WTC11 (cell line): ENCODE measurements around the gene YKT6. TPM values are rescaled to one million over a fixed set of nuclear protein-coding genes. Genes with fewer than 3 reads are reported as not detected.

Experiments
- ATAC-seq: fragments of 200-7000 bp; cut with Tn5 transposase; 2 replicates; pipeline ENCODE4 v1.10.0; 2021; ENCODE audit warnings: mild to moderate bottlenecking, moderate library complexity
- CTCF ChIA-PET: fragments of 300-600 bp; sonication (Branson Sonifier 250); formaldehyde crosslinking; loops from one replicate; lab custom pipeline; 2021; ENCODE audit warnings: antibody characterized with exemption; lab: Charles Lee
- POLR2A ChIA-PET: fragments of 350-600 bp; sonication (Branson Sonifier 250); formaldehyde crosslinking; loops from one replicate; lab custom pipeline; 2021; ENCODE audit warnings: antibody characterized with exemption; lab: Charles Lee
- DNase-seq: peaks from one replicate; pipeline ENCODE4 v3.0.0; 2021; ENCODE audit warnings: low spot score
- H3K27ac Mint-ChIP-seq: 2 replicates; pipeline ENCODE4 v1.8.0; 2021; ENCODE audit warnings: mixed read lengths
- H3K27me3 Mint-ChIP-seq: 2 replicates; pipeline ENCODE4 v1.8.0; 2021; ENCODE audit warnings: low read depth, mild to moderate bottlenecking, moderate library complexity, mixed read lengths
- H3K36me3 Mint-ChIP-seq: 2 replicates; pipeline ENCODE4 v1.8.0; 2021; ENCODE audit warnings: mixed read lengths
- H3K4me1 Mint-ChIP-seq: 2 replicates; pipeline ENCODE4 v1.8.0; 2022; ENCODE audit warnings: mixed read lengths
- H3K4me3 Mint-ChIP-seq: 2 replicates; pipeline ENCODE4 v1.8.0; 2021; ENCODE audit warnings: mild to moderate bottlenecking, moderate library complexity, mixed read lengths
- H3K9me3 Mint-ChIP-seq: 2 replicates; pipeline ENCODE4 v1.8.0; 2021; ENCODE audit warnings: mixed read lengths
- CDX4 ChIP-seq: fragments of 250-450 bp; sonication (Bioruptor Pico); IDR thresholded peaks from 2 replicates; pipeline ENCODE4 v1.9.0; 2021; ENCODE audit warnings: moderate library complexity, mild to moderate bottlenecking, inconsistent platforms, borderline replicate concordance
- E2F5 ChIP-seq: sonication (generic); formaldehyde crosslinking; IDR thresholded peaks from 2 replicates; pipeline ENCODE4 v1.8.1; 2022; ENCODE audit warnings: mild to moderate bottlenecking, moderate library complexity, missing genetic modification reagents
- ESRRA ChIP-seq: sonication (generic); formaldehyde crosslinking; IDR thresholded peaks from 2 replicates; pipeline ENCODE4 v1.8.1; 2022; ENCODE audit warnings: mild to moderate bottlenecking, missing genetic modification reagents, borderline replicate concordance
- FOXJ3 ChIP-seq: sonication (generic); formaldehyde crosslinking; IDR thresholded peaks from 2 replicates; pipeline ENCODE4 v1.9.0; 2021; ENCODE audit warnings: missing genetic modification reagents, mild to moderate bottlenecking, borderline replicate concordance
- GABPB1 ChIP-seq: sonication (generic); formaldehyde crosslinking; IDR thresholded peaks from 2 replicates; pipeline ENCODE4 v1.8.1; 2023; ENCODE audit warnings: mild to moderate bottlenecking, missing genetic modification reagents
- HMGXB4 ChIP-seq: sonication (generic); formaldehyde crosslinking; IDR thresholded peaks from 2 replicates; pipeline ENCODE4 v1.8.1; 2023; ENCODE audit warnings: mild to moderate bottlenecking, moderate library complexity, missing genetic modification reagents
- JUN ChIP-seq: sonication (generic); formaldehyde crosslinking; IDR thresholded peaks from 2 replicates; pipeline ENCODE4 v1.8.0; 2023; ENCODE audit warnings: mild to moderate bottlenecking, missing genetic modification reagents
- KAT7 ChIP-seq: sonication (generic); formaldehyde crosslinking; IDR thresholded peaks from 2 replicates; pipeline ENCODE4 v1.8.1; 2023; ENCODE audit warnings: missing genetic modification reagents, mild to moderate bottlenecking, borderline replicate concordance
- MLX ChIP-seq: sonication (generic); formaldehyde crosslinking; IDR thresholded peaks from 2 replicates; pipeline ENCODE4 v1.8.1; 2023; ENCODE audit warnings: mild to moderate bottlenecking, missing genetic modification reagents, moderate library complexity
- MYBL2 ChIP-seq: sonication (generic); formaldehyde crosslinking; IDR thresholded peaks from 2 replicates; pipeline ENCODE4 v1.8.1; 2023; ENCODE audit warnings: mild to moderate bottlenecking, moderate library complexity, missing genetic modification reagents
- NR1H2 ChIP-seq: sonication (generic); formaldehyde crosslinking; IDR thresholded peaks from 2 replicates; pipeline ENCODE4 v1.9.0; 2021; ENCODE audit warnings: mild to moderate bottlenecking, moderate library complexity, missing genetic modification reagents
- NR3C1 ChIP-seq: sonication (generic); formaldehyde crosslinking; conservative IDR thresholded peaks from 2 replicates; pipeline ENCODE4 v1.8.1; 2023; ENCODE audit warnings: low read depth, mild to moderate bottlenecking, missing genetic modification reagents
- SOX15 ChIP-seq: fragments of 250-450 bp; sonication (Bioruptor Pico); IDR thresholded peaks from 2 replicates; pipeline ENCODE4 v1.9.0; 2021; ENCODE audit warnings: mild to moderate bottlenecking
- STAT6 ChIP-seq: sonication (generic); formaldehyde crosslinking; conservative IDR thresholded peaks from 2 replicates; pipeline ENCODE4 v1.8.1; 2023; ENCODE audit warnings: mild to moderate bottlenecking, low read depth, missing genetic modification reagents, moderate library complexity
- ZBTB43 ChIP-seq: sonication (generic); formaldehyde crosslinking; IDR thresholded peaks from 2 replicates; pipeline ENCODE4 v1.8.1; 2023; ENCODE audit warnings: mild to moderate bottlenecking, missing genetic modification reagents
- ZNF396 ChIP-seq: fragments of 250-450 bp; sonication (Bioruptor Pico); IDR thresholded peaks from 2 replicates; pipeline ENCODE4 v1.8.0; 2021; ENCODE audit warnings: mild to moderate bottlenecking, moderate library complexity, borderline replicate concordance
- total RNA-seq: library from RNA; stranded (reverse); gene quantifications from 3 replicates; pipeline ENCODE4 v1.2.3, GENCODE V29; 2021

Gene YKT6
- total RNA-seq, 1 experiment from 2014 or later = 102 TPM

GRCh38 chr7:44249639-44250234 lies 49.0 kb downstream of the YKT6 start:
- POLR2A ChIA-PET = no interaction called here
- Mint-ChIP-seq H3K4me1 (no peaks in the 10 kb centered on the region), H3K36me3 (no peaks in the 10 kb centered on the region), H3K27me3 (no peaks in the 10 kb centered on the region), H3K4me3 (no peak overlapping the region), H3K27ac (no peak overlapping the region), H3K9me3 (peaks cover 6% of the 10 kb centered on the region)
- ATAC-seq (no peak), DNase-seq (no peak)
- TF ChIP-seq ESRRA (no peak), HMGXB4 (CRISPR knock-in tag) (no peak), GABPB1 (CRISPR knock-in tag) (no peak), STAT6 (no peak), MLX (no peak), ZBTB43 (no peak), NR1H2 (CRISPR knock-in tag) (no peak), MYBL2 (CRISPR knock-in tag) (no peak), E2F5 (CRISPR knock-in tag) (no peak), SOX15 (no peak), KAT7 (no peak), NR3C1 (CRISPR knock-in tag) (no peak), JUN (CRISPR knock-in tag) (no peak), FOXJ3 (CRISPR knock-in tag) (no peak), CDX4 (no peak)
- CTCF ChIA-PET = interaction anchor here (0.8 to 1.4 kb wide), 2 partner anchors 9 to 36 kb away, joined by 3 to 4 read pairs; no protein-coding TSS in a partner anchor

- TF ChIP-seq ZNF396 (CRISPR knock-in tag) = no peak
- TF ChIP-seq, all 79 proteins: peak for 0
- H3K4me1 Mint-ChIP-seq = no peaks in the 10 kb centered on the region
- H3K9me3 Mint-ChIP-seq = peaks cover 9% of the 10 kb centered on the region
- ChIA-PET POLR2A (no interaction called here), CTCF (interaction anchor here (1.3 kb wide), 1 partner anchor 10 kb away, joined by 5 read pairs; no protein-coding TSS in a partner anchor)
- no peak overlapping the region for H3K27ac Mint-ChIP-seq
- no peak overlapping the region for H3K4me3 Mint-ChIP-seq
- no peak for DNase-seq
- ATAC-seq = no peak
- H3K36me3 Mint-ChIP-seq = no peaks in the 10 kb centered on the region
- H3K27me3 Mint-ChIP-seq = no peaks in the 10 kb centered on the region
Observed at GRCh38 chr7:44251269-44251668, 50.5 kb downstream of the YKT6 start.
